GM12878 (cell line): ENCODE data around the gene ZNF511.

Experiments
- BCL11A ChIP-seq: IDR thresholded peaks from 2 replicates; pipeline ENCODE4 v1.6.1; 2011; ENCODE audit warnings: low read depth, low read length
- EZH2 ChIP-seq: IDR thresholded peaks from 2 replicates; pipeline ENCODE4 v1.6.1; 2012; ENCODE audit warnings: low read depth, mild to moderate bottlenecking, control low read depth, inconsistent platforms, low read length, borderline replicate concordance; ENCODE audit not compliant: control insufficient read depth
- JUND ChIP-seq: IDR thresholded peaks from 2 replicates; pipeline ENCODE4 v1.6.1; 2012; ENCODE audit warnings: low read depth, mild to moderate bottlenecking, low read length, improper control_type of control experiment, moderate library complexity
- KAT2A ChIP-seq: conservative IDR thresholded peaks from 2 replicates; pipeline ENCODE4 v1.6.1; 2011; ENCODE audit warnings: low read depth, low read length; ENCODE audit not compliant: control insufficient read depth
- PAX8 ChIP-seq: fragments of 450-650 bp; IDR thresholded peaks from 2 replicates; pipeline ENCODE4 v1.6.1; 2017; ENCODE audit warnings: mild to moderate bottlenecking, moderate library complexity
- POLR2A ChIP-seq: IDR thresholded peaks from 2 replicates; pipeline ENCODE4 v1.6.1; 2011; ENCODE audit warnings: low read depth, mild to moderate bottlenecking, low read length
- POLR2AphosphoS5 ChIP-seq: IDR thresholded peaks from 2 replicates; pipeline ENCODE4 v1.6.1; 2011; ENCODE audit warnings: mild to moderate bottlenecking, low read length, inconsistent platforms
- SIN3A ChIP-seq: IDR thresholded peaks from 2 replicates; pipeline ENCODE4 v1.6.1; 2012; ENCODE audit warnings: low read depth, low read length, improper control_type of control experiment
- SMAD1 ChIP-seq: fragments of 450-650 bp; IDR thresholded peaks from 2 replicates; pipeline ENCODE4 v1.6.1; 2018; ENCODE audit warnings: mild to moderate bottlenecking, low read depth; ENCODE audit not compliant: partially characterized antibody
- ZNF274 ChIP-seq: IDR thresholded peaks from one replicate; pipeline ENCODE4 v1.8.0; 2011; ENCODE audit not compliant: insufficient read length, insufficient read depth
- TF ChIP-seq, protein P1 (sequence below), 3 experiments: IDR thresholded peaks in 2 of 3; conservative IDR thresholded peaks in 1 of 3; 2 replicates each; pipeline ENCODE4 v1.5.1; 2011; ENCODE audit warnings: low read depth in 3 of 3, low read length in 3 of 3, mild to moderate bottlenecking in 3 of 3, control low read depth in 2 of 3, moderate library complexity in 2 of 3, inconsistent platforms in 1 of 3, mixed read lengths in 1 of 3; ENCODE audit not compliant: control insufficient read depth in 2 of 3, insufficient read depth in 1 of 3; ENCODE audit errors: extremely low read depth in 1 of 3
- TF ChIP-seq, protein P2 (sequence below): fragments of 450-650 bp; conservative IDR thresholded peaks from 2 replicates; pipeline ENCODE4 v1.6.1; 2017; ENCODE audit warnings: mild to moderate bottlenecking, moderate library complexity

DNA sequence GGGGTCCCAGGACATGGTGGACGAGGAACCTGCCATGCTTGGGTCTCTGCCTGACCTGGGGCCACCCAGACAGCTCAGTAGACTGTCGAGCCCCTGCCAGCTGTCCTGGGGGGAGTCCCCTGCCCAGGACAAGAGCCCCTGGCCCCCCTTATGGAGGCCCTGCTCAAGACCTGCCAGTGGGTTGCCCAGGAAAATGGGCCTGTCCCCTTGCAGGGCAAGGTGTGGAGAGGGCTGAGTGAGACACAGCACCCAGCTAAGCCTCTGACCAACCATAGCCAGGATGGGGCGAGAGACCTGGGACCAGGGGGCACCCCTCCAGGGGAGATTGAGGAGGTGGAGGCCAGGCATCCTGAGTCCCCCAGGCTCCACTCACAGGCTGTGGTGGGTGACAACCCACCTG lies 47.3 kb downstream of the ZNF511 start:
- no peak for TF ChIP-seq POLR2AphosphoS5
- TF ChIP-seq SMAD1, result no peak
- TF ChIP-seq EZH2, result no peak
- TF ChIP-seq JUND, result no peak
- no peak for TF ChIP-seq ZNF274
- TF ChIP-seq, protein P1, sequence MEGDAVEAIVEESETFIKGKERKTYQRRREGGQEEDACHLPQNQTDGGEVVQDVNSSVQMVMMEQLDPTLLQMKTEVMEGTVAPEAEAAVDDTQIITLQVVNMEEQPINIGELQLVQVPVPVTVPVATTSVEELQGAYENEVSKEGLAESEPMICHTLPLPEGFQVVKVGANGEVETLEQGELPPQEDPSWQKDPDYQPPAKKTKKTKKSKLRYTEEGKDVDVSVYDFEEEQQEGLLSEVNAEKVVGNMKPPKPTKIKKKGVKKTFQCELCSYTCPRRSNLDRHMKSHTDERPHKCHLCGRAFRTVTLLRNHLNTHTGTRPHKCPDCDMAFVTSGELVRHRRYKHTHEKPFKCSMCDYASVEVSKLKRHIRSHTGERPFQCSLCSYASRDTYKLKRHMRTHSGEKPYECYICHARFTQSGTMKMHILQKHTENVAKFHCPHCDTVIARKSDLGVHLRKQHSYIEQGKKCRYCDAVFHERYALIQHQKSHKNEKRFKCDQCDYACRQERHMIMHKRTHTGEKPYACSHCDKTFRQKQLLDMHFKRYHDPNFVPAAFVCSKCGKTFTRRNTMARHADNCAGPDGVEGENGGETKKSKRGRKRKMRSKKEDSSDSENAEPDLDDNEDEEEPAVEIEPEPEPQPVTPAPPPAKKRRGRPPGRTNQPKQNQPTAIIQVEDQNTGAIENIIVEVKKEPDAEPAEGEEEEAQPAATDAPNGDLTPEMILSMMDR (IDR thresholded peaks at IDR 0.05 in 2 of 3, conservative IDR thresholded peaks at IDR 0.05 in 1 of 3; ENCODE audit: control insufficient read depth in 2 of 3, extremely low read depth in 1 of 3, insufficient read depth in 1 of 3, low read depth in 3 of 3, low read length in 3 of 3), result no peak
- TF ChIP-seq PAX8, result no peak
- TF ChIP-seq, protein P2, sequence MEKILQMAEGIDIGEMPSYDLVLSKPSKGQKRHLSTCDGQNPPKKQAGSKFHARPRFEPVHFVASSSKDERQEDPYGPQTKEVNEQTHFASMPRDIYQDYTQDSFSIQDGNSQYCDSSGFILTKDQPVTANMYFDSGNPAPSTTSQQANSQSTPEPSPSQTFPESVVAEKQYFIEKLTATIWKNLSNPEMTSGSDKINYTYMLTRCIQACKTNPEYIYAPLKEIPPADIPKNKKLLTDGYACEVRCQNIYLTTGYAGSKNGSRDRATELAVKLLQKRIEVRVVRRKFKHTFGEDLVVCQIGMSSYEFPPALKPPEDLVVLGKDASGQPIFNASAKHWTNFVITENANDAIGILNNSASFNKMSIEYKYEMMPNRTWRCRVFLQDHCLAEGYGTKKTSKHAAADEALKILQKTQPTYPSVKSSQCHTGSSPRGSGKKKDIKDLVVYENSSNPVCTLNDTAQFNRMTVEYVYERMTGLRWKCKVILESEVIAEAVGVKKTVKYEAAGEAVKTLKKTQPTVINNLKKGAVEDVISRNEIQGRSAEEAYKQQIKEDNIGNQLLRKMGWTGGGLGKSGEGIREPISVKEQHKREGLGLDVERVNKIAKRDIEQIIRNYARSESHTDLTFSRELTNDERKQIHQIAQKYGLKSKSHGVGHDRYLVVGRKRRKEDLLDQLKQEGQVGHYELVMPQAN, result no peak
- TF ChIP-seq POLR2A, result no peak
- no peak for TF ChIP-seq KAT2A
- no peak for TF ChIP-seq SIN3A
- no peak for TF ChIP-seq BCL11A
